Effector memory CD4-positive, alpha-beta T cell (primary cell): Measurements from ENCODE around the gene DNM3.

Experiments
- DNase-seq, 3 donors: peaks; one replicate each; pipeline ENCODE4 v3.0.0-alpha.2; 2020
- H3K27ac ChIP-seq: 2 replicates; pipeline ENCODE4 v1.7.0; 2013; ENCODE audit warnings: mild to moderate bottlenecking, low read length, moderate library complexity; ENCODE audit not compliant: insufficient read depth, poor library complexity, severe bottlenecking
- H3K27me3 ChIP-seq: replicated peaks from 2 replicates; pipeline ENCODE4 v1.7.0; 2013; ENCODE audit warnings: mild to moderate bottlenecking, low read length; ENCODE audit not compliant: insufficient read depth, control insufficient read depth, poor library complexity, severe bottlenecking
- H3K36me3 ChIP-seq: 2 replicates; pipeline ENCODE4 v1.7.0; 2013; ENCODE audit warnings: mild to moderate bottlenecking, low read length, moderate library complexity; ENCODE audit not compliant: control insufficient read depth, insufficient read depth
- H3K4me1 ChIP-seq: 2 replicates; pipeline ENCODE4 v1.7.0; 2013; ENCODE audit warnings: low read length, mild to moderate bottlenecking; ENCODE audit not compliant: control insufficient read depth, insufficient read depth, poor library complexity, severe bottlenecking
- H3K4me3 ChIP-seq: 2 replicates; pipeline ENCODE4 v1.7.0; 2013; ENCODE audit warnings: low read length, low read depth, mild to moderate bottlenecking; ENCODE audit not compliant: insufficient read depth, poor library complexity, severe bottlenecking
- H3K9me3 ChIP-seq: 2 replicates; pipeline ENCODE4 v1.7.0; 2013; ENCODE audit warnings: mild to moderate bottlenecking, low read length, moderate library complexity; ENCODE audit not compliant: control insufficient read depth

The DNM3 gene

GRCh38 chr1:172406968-172407367 lies 565.7 kb downstream of the DNM3 start:
- no peaks in the 10 kb centered on the region for H3K36me3 ChIP-seq
- DNase-seq: no peak
- no peaks in the 10 kb centered on the region for H3K4me1 ChIP-seq
- H3K9me3 ChIP-seq: no peaks in the 10 kb centered on the region
- no peak overlapping the region for H3K27ac ChIP-seq
- H3K27me3 ChIP-seq: no peaks in the 10 kb centered on the region
- no peak overlapping the region for H3K4me3 ChIP-seq

- H3K9me3 ChIP-seq: no peaks in the 10 kb centered on the region
- no peaks in the 10 kb centered on the region for H3K36me3 ChIP-seq
- no peak overlapping the region for H3K27ac ChIP-seq
- DNase-seq: no peak
- H3K27me3 ChIP-seq: no peaks in the 10 kb centered on the region
- H3K4me1 ChIP-seq: no peaks in the 10 kb centered on the region
- H3K4me3 ChIP-seq: no peak overlapping the region
These were observed 567.7 kb downstream of the DNM3 start for GRCh38 chr1:172408958-172409357.

GRCh38 chr1:172410027-172410426 lies 568.7 kb downstream of the DNM3 start:
- H3K4me1 ChIP-seq: no peaks in the 10 kb centered on the region
- no peaks in the 10 kb centered on the region for H3K27me3 ChIP-seq
- DNase-seq: no peak
- no peaks in the 10 kb centered on the region for H3K9me3 ChIP-seq
- H3K27ac ChIP-seq: no peak overlapping the region
- no peaks in the 10 kb centered on the region for H3K36me3 ChIP-seq
- no peak overlapping the region for H3K4me3 ChIP-seq

- DNase-seq: no peak
- Histone ChIP-seq H3K27ac (no peak overlapping the region), H3K4me1 (no peaks in the 10 kb centered on the region), H3K4me3 (no peak overlapping the region), H3K9me3 (no peaks in the 10 kb centered on the region), H3K36me3 (no peaks in the 10 kb centered on the region), H3K27me3 (no peaks in the 10 kb centered on the region)
These were observed 570.6 kb downstream of the DNM3 start for GRCh38 chr1:172411791-172412338.

- H3K27ac ChIP-seq: no peak overlapping the region
- no peaks in the 10 kb centered on the region for H3K4me1 ChIP-seq
- H3K36me3 ChIP-seq: no peaks in the 10 kb centered on the region
- no peak for DNase-seq
- H3K27me3 ChIP-seq: no peaks in the 10 kb centered on the region
- H3K4me3 ChIP-seq: no peak overlapping the region
- no peaks in the 10 kb centered on the region for H3K9me3 ChIP-seq
These were observed 573.0 kb downstream of the DNM3 start for GRCh38 chr1:172414331-172414730.

GRCh38 chr1:172416496-172417035 lies 575.3 kb downstream of the DNM3 start:
- Histone ChIP-seq H3K4me3 (no peak overlapping the region), H3K27ac (no peak overlapping the region), H3K9me3 (no peaks in the 10 kb centered on the region), H3K27me3 (no peaks in the 10 kb centered on the region), H3K36me3 (no peaks in the 10 kb centered on the region), H3K4me1 (no peaks in the 10 kb centered on the region)
- DNase-seq: no peak

GRCh38 chr1:172417557-172417956 lies 576.3 kb downstream of the DNM3 start:
- Histone ChIP-seq H3K4me3 (no peak overlapping the region), H3K9me3 (no peaks in the 10 kb centered on the region)
- DNase-seq: no peak

GRCh38 chr1:172420385-172420784 lies 579.1 kb downstream of the DNM3 start, which contains the start of gene C1orf105:
Gene C1orf105 (plus strand): TSS chr1:172420685. CDS start chr1:172420886, 201 bp downstream.
- Histone ChIP-seq H3K4me3 (no peak within 1 kb of the TSS), H3K36me3 (no peaks in the 10 kb centered on the region), H3K4me1 (no peaks in the 10 kb centered on the region), H3K9me3 (no peaks in the 10 kb centered on the region), H3K27me3 (no peaks in the 10 kb centered on the region), H3K27ac (no peak within 1 kb of the TSS)
- no peak for DNase-seq

More at GRCh38 chr1:172417557-172417956, 576.3 kb downstream of the DNM3 start:
- no peaks in the 10 kb centered on the region for H3K4me1 ChIP-seq
- H3K27ac ChIP-seq: no peak overlapping the region
- H3K27me3 ChIP-seq: no peaks in the 10 kb centered on the region
- no peaks in the 10 kb centered on the region for H3K36me3 ChIP-seq

GRCh38 chr1:172421974-172422604 lies 580.8 kb downstream of the DNM3 start:
- DNase-seq: no peak

GRCh38 chr1:172423336-172423735 lies 582.0 kb downstream of the DNM3 start:
- Histone ChIP-seq H3K9me3 (no peaks in the 10 kb centered on the region), H3K4me1 (peaks cover 9% of the 10 kb centered on the region), H3K36me3 (no peaks in the 10 kb centered on the region), H3K27ac (no peak overlapping the region), H3K4me3 (no peak overlapping the region), H3K27me3 (no peaks in the 10 kb centered on the region)
- no peak for DNase-seq

More at GRCh38 chr1:172421974-172422604, 580.8 kb downstream of the DNM3 start:
- H3K27me3 ChIP-seq: no peaks in the 10 kb centered on the region
- no peaks in the 10 kb centered on the region for H3K9me3 ChIP-seq
- peaks cover 4% of the 10 kb centered on the region for H3K4me1 ChIP-seq
- H3K36me3 ChIP-seq: no peaks in the 10 kb centered on the region
- no peak overlapping the region for H3K4me3 ChIP-seq
- H3K27ac ChIP-seq: no peak overlapping the region
